Muscle of leg (tissue), 11 donors: ENCODE data around the gene ALS2CL. TPM values are rescaled to one million over a fixed set of nuclear protein-coding genes. Genes with fewer than 3 reads are reported as not detected.
A peak's percentile ranks its signal among the peaks of the same experiment; 100 is the strongest.

Experiments
- DNase-seq: peaks from one replicate; pipeline ENCODE4 v3.0.0; 2013
- H3K27ac ChIP-seq: one replicate; pipeline ENCODE4 v1.5.1; 2013; ENCODE audit warnings: mild to moderate bottlenecking, low read length, control low read depth
- H3K27me3 ChIP-seq: one replicate; pipeline ENCODE4 v1.6.1; 2013; ENCODE audit warnings: low read length; ENCODE audit not compliant: control insufficient read depth, insufficient read depth
- H3K36me3 ChIP-seq: one replicate; pipeline ENCODE4 v1.6.1; 2013; ENCODE audit warnings: low read length; ENCODE audit not compliant: control insufficient read depth, insufficient read depth
- H3K4me1 ChIP-seq: one replicate; pipeline ENCODE4 v1.6.1; 2013; ENCODE audit warnings: low read length; ENCODE audit not compliant: control insufficient read depth, insufficient read depth
- H3K4me3 ChIP-seq: one replicate; pipeline ENCODE4 v1.5.1; 2013; ENCODE audit warnings: low read length, control low read depth
- H3K9me3 ChIP-seq: replicated peaks from 2 replicates; pipeline ENCODE4 v1.6.1; 2013; ENCODE audit warnings: low read depth, low read length; ENCODE audit not compliant: control insufficient read depth
- WGBS: methylation state at CpG from one replicate; pipeline ENCODE4 v1.1.5; 2013; ENCODE audit warnings: missing lambda C conversion rate; ENCODE audit not compliant: insufficient coverage; 5-methylcytosine and 5-hydroxymethylcytosine counted together
- polyA plus RNA-seq, 8 donors: library from polyadenylated mRNA; unstranded; fragments of 120-200 nt; gene quantifications; one replicate each; pipeline versions ENCODE4 v1.2.1 to v1.2.3, GENCODE V29; 2013; ENCODE audit warnings: inconsistent platforms in 1 of 8, low replicate concordance in 1 of 8; ENCODE audit not compliant: insufficient read length in 8 of 8, insufficient read depth in 1 of 8
- total RNA-seq: library from RNA; stranded (reverse); fragments of 120-200 nt; gene quantifications from one replicate; pipeline ENCODE4 v1.2.4, GENCODE V29; 2013

ALS2CL gene
- total and polyA plus RNA-seq, 9 donors = 1.9 to 7.3 (median 5.8) TPM

DNA sequence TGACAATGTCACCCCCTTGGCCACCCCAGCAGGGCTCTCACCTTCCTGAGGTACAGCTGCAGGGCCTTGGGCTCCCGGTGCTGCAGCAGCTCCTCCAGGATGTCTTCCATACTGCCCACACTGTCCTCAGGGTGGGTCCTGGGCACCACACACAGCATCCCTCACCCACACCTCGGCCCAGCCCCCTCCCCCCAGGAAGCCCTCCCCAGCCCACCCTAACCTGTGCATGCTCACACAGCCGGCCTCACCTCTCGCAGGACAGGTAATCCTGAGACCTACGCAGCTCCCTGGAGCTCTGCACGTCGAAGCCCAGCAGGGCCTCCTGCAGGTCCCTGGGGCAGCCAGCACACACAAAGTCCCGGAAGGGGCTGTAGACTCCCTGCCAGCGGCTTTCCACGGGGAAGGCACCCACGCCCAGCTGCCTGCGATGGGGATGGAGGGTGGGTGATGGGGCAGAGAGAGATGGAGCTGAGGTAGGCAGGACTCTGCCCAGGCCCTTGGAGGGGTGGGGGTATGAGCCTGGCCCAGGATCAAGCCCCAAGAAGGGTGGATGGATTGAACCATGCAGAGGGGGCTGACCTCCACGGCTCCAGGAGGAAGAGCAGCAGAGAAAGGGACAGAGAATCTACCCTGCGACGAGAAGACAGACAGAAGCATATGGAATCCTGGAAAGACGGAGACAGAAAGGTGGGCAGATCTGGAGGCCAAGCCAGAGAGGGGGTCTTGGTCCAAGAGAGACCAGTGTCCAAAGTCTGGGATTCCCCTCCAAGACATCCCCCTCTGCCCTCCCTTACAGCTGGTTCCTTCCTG, 16.7 kb downstream of the ALS2CL start:
- Histone ChIP-seq H3K4me1 (peaks cover 23% of the 10 kb centered on the region), H3K36me3 (no peaks in the 10 kb centered on the region), H3K9me3 (no peaks in the 10 kb centered on the region), H3K27me3 (peaks cover 3% of the 10 kb centered on the region), H3K27ac (no peak overlapping the region), H3K4me3 (no peak overlapping the region)
- 63% methylated on average over 15 of the region's 16 CpGs for WGBS
- DNase-seq = no peak

DNA sequence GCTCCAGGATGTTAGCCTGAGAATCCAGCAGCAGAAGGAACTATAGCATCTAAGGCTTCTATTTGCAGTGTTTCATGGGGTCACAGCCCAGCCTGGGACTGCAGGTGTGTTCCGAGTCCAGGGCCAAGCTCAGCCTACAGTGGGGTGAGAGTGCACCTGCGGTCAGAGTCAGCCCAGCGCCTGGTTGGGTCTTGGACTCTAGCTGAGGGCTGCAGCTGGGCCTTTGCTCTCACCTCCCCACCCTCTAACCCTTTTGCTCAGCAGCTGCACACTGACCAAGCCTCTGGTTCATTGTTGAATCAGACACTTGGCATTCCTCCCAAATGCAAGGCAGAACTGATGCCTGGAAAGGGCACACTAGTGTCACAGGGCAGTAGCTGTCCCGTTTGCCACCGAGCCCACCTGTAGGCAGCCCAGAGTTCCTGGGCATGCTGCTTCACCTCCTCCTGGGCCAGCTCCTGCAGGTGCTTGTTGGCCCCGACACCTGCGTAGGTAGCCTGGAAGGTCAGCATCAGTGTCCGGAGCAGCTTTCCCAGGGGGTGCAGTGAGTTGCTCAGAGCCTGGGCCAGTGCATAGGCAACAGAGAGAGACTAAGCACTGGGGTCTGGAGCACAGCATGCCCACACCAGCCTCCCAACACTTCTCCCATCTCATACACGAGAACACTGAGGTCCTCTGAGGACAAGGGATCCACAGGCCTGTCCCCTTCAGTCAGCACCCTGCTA, 17.5 kb downstream of the ALS2CL start:
- no peak overlapping the region for H3K27ac ChIP-seq
- H3K36me3 ChIP-seq = no peaks in the 10 kb centered on the region
- 75% methylated on average over 7 of the region's 9 CpGs for WGBS
- H3K4me1 ChIP-seq = peaks cover 23% of the 10 kb centered on the region
- peaks cover 4% of the 10 kb centered on the region for H3K27me3 ChIP-seq
- no peaks in the 10 kb centered on the region for H3K9me3 ChIP-seq
- no peak overlapping the region for H3K4me3 ChIP-seq
- peak; percentile 53 for DNase-seq

- no peaks in the 10 kb centered on the region for H3K36me3 ChIP-seq
Observed at GRCh38 chr3:46675426-46675825, 18.1 kb downstream of the ALS2CL start.

DNA sequence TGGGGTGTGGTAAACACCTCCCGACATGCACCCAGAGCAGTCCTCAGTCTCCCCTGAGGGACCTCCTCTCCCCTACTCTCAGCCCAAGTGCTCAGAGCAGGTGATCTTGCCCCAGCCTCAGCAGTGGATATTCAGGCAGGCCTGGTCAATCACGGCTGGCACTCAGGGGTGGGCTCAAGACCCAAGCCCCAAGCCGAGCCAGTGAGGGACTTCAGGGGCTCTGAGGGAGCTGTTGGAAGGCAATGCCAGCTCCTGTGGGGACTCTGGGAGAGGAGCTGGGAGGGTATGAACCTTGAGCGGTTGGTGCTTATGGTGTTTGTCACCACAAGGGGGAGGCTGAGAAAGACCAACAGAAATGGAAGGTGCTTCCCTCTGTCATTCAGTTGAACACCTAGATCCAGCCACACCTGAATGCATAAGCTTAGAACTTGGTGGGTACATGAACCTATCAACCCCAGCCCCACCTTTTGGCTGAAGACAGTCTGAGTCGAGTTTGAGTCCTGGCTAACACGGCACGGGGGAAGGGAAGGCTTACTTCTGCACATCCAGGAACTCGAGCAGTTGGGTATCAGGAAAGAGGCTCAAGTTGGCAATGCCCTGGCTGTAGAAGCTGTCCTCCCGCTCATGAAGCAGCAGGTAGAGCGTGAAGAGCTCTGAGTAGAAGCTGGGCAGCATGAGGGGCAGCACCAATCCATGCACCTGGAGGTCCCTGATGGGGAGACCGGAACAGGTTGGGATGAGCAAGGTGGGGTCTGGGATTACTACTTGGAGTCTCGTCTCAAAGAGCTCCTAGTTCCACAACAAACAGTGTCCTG, 19.2 kb downstream of the ALS2CL start:
- 93% methylated on average over 9 of the region's 12 CpGs for WGBS
- H3K27ac ChIP-seq = no peak overlapping the region
- no peaks in the 10 kb centered on the region for H3K9me3 ChIP-seq
- peaks cover 23% of the 10 kb centered on the region for H3K4me1 ChIP-seq
- no peak for DNase-seq
- H3K4me3 ChIP-seq = no peak overlapping the region
- H3K27me3 ChIP-seq = peaks cover 9% of the 10 kb centered on the region
- no peaks in the 10 kb centered on the region for H3K36me3 ChIP-seq

More at GRCh38 chr3:46675426-46675825, 18.1 kb downstream of the ALS2CL start:
- Histone ChIP-seq H3K9me3 (no peaks in the 10 kb centered on the region), H3K4me3 (no peak overlapping the region), H3K27ac (no peak overlapping the region), H3K4me1 (peaks cover 23% of the 10 kb centered on the region), H3K27me3 (peaks cover 9% of the 10 kb centered on the region)
- 77% methylated on average over 3 of the region's 6 CpGs for WGBS
- no peak for DNase-seq

DNA sequence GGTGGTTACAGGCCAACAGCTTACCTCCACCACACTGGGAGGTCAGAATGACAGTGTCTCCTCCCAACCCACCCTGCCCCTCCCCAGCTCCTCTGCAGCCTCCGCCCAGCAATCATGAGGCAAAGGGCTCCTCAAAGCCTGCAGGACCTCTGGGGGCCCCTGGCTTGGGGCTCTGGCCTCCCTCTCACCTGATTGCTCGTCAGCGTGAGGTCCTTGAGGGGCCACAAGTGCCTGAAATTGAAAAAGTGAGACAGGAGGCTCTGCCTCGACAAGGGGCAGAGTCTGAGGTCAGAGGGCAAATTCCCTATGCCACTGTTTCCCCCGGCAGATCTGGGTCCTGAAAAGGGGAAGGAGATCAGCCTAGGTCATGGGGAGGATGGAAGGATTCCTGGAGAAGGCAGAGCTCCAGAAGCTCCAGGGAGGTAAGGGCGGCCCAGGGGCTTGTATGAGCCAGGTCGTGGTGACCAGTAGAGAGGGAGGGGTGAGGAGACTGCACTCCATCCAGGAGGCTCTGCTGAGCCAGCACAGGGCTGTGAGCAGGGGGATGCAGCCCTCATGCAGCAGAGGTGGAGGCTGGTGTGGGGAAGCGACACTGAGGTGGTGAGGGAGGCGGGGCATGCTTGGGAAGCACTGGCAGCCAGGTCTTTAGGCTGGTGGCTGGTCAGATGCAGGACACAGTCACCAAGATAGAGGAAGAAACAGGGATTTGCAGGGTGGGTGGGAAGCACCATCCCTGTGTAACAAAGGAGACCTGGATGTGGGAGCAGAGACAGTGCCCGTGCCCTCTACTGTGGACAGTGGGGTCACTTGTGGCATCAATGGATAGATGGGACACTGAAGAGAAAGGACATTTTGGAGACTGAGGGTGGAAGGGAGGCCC, 20.1 kb downstream of the ALS2CL start:
- Histone ChIP-seq H3K4me3 (no peak overlapping the region), H3K27ac (no peak overlapping the region), H3K9me3 (no peaks in the 10 kb centered on the region), H3K36me3 (no peaks in the 10 kb centered on the region), H3K27me3 (peaks cover 9% of the 10 kb centered on the region), H3K4me1 (peaks cover 23% of the 10 kb centered on the region)
- no peak for DNase-seq
- WGBS = 61% methylated on average over 9 of the region's 10 CpGs

- Histone ChIP-seq H3K36me3 (no peaks in the 10 kb centered on the region), H3K4me1 (peaks cover 22% of the 10 kb centered on the region), H3K4me3 (no peak overlapping the region), H3K27ac (no peak overlapping the region), H3K9me3 (no peaks in the 10 kb centered on the region), H3K27me3 (peaks cover 13% of the 10 kb centered on the region)
- DNase-seq = no peak
- WGBS = 88% methylated on average over 5 of the region's 6 CpGs
Observed at GRCh38 chr3:46672349-46672695, 21.2 kb downstream of the ALS2CL start.

DNA sequence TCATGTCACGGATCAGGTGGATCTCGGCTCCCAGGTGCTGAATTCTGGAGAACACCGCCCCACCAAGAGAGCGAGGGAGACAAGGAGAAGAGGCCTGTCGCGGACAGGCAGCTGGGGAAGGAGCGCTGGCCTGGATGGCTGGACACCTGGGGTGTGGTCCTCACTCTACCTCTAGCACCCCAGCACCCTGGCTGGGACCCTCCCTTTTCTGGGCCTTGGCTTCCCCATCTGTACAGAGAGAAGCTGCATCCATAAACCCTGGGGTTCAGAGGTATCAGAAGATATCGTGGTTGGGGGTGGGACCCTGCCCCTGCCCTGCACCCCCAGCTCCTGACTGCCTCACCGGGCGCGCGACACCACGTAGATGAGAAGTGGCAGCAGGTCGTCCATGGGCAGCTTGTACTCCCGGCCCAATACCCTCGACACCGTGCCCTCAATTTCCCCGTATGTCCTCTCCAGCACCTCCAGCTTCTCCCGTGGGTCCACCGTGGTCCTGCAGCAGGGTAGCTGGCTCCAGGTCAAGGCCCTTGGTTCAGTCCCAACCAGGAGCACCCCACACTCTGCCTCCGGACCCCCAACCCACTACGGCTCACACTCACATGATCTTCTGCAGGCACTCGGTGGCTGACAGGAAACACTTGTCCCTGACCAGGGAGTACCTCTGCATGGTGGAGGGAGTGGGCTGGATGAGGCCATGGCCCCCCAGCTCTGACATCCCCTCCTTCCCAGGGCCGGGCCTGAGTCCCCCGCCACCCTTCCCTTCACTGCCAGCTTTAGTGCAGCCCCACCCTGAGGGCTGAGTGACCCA, 21.7 kb downstream of the ALS2CL start:
- WGBS = 86% methylated on average over 15 of the region's 25 CpGs
- Histone ChIP-seq H3K4me1 (peaks cover 22% of the 10 kb centered on the region), H3K4me3 (no peak overlapping the region), H3K27me3 (peaks cover 13% of the 10 kb centered on the region), H3K27ac (no peak overlapping the region), H3K36me3 (no peaks in the 10 kb centered on the region), H3K9me3 (no peaks in the 10 kb centered on the region)
- no peak for DNase-seq

DNA sequence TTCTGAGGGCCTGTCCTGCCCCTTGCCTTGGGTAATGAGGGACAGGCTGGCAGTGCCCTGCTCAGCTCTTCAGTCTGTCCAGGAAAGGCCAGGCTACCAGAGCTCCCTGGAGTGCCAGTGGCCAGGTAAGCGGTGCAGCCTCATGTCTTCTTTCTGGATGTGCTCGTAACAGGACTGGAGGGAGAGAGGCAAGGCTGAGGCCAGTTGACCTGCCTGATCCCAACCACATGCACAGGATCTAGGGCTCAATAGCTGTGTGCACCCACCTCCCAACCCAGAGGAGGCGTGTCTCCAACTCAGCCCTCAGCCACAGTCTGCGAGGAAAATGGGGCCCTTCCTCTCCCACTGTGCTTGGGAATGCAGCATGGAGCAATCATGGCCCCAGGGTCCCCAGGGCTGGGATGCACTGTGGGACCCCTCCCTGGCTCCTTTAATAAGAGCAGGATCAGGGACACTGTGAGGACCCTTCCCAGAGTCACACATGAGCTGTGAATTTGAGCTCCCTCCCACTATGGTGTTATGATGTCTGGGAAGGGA, 22.5 kb downstream of the ALS2CL start:
- no peak overlapping the region for H3K27ac ChIP-seq
- 87% methylated on average over 4 of the region's 4 CpGs for WGBS
- no peak overlapping the region for H3K4me3 ChIP-seq
- no peak for DNase-seq
- H3K9me3 ChIP-seq = no peaks in the 10 kb centered on the region
- H3K27me3 ChIP-seq = peaks cover 15% of the 10 kb centered on the region
- H3K36me3 ChIP-seq = no peaks in the 10 kb centered on the region
- peaks cover 18% of the 10 kb centered on the region for H3K4me1 ChIP-seq
